ENCODE data around the gene WDR74.

Gene WDR74

GRCh38 chr11:62875698-62876478 is 36.5 kb upstream of the WDR74 start:
- TF ChIP-seq GATA2 (IDR thresholded peaks at IDR 0.05; ENCODE audit: low read depth, low read length) = no peak
- TF ChIP-seq GATA3 (IDR thresholded peaks at IDR 0.05; ENCODE audit: low read depth, low read length) = no peak

- TF ChIP-seq GATA2 (IDR thresholded peaks at IDR 0.05; ENCODE audit: low read depth, low read length) (no peak), GATA3 (IDR thresholded peaks at IDR 0.05; ENCODE audit: low read depth, low read length) (no peak)
Measured at GRCh38 chr11:62874851-62875250, 35.5 kb upstream of the WDR74 start.

GRCh38 chr11:62865635-62866034 is 26.2 kb upstream of the WDR74 start:
- TF ChIP-seq GATA2 (IDR thresholded peaks at IDR 0.05; ENCODE audit: low read depth, low read length) = no peak
- no peak for TF ChIP-seq GATA3 (IDR thresholded peaks at IDR 0.05; ENCODE audit: low read depth, low read length)

- TF ChIP-seq GATA3 (IDR thresholded peaks at IDR 0.05; ENCODE audit: low read depth, low read length) (no peak), GATA2 (IDR thresholded peaks at IDR 0.05; ENCODE audit: low read depth, low read length) (no peak)
Measured at GRCh38 chr11:62863687-62864335, 24.4 kb upstream of the WDR74 start.

- TF ChIP-seq GATA2 (IDR thresholded peaks at IDR 0.05; ENCODE audit: low read depth, low read length) = no peak
- no peak for TF ChIP-seq GATA3 (IDR thresholded peaks at IDR 0.05; ENCODE audit: low read depth, low read length)
Measured at GRCh38 chr11:62860835-62861563, 21.6 kb upstream of the WDR74 start.

- TF ChIP-seq GATA2 (IDR thresholded peaks at IDR 0.05; ENCODE audit: low read depth, low read length) (no peak), GATA3 (IDR thresholded peaks at IDR 0.05; ENCODE audit: low read depth, low read length) (no peak)
Measured at GRCh38 chr11:62858201-62858600, 18.8 kb upstream of the WDR74 start.

GRCh38 chr11:62857541-62857982 is 18.2 kb upstream of the WDR74 start:
- TF ChIP-seq GATA3 (IDR thresholded peaks at IDR 0.05; ENCODE audit: low read depth, low read length) = no peak
- TF ChIP-seq GATA2 (IDR thresholded peaks at IDR 0.05; ENCODE audit: low read depth, low read length) = no peak

- TF ChIP-seq GATA3 (IDR thresholded peaks at IDR 0.05; ENCODE audit: low read depth, low read length) (no peak), GATA2 (IDR thresholded peaks at IDR 0.05; ENCODE audit: low read depth, low read length) (no peak; the same call in 1 of the 2 replicates)
Measured at GRCh38 chr11:62856333-62856895, 17.0 kb upstream of the WDR74 start.

- TF ChIP-seq GATA2 (IDR thresholded peaks at IDR 0.05; ENCODE audit: low read depth, low read length) (peak; percentile 5; the same call in 1 of the 2 replicates), GATA3 (IDR thresholded peaks at IDR 0.05; ENCODE audit: low read depth, low read length) (no peak)
Measured at GRCh38 chr11:62855571-62856332, 16.4 kb upstream of the WDR74 start.

GRCh38 chr11:62854825-62855570 is 15.6 kb upstream of the WDR74 start:
- TF ChIP-seq GATA3 (IDR thresholded peaks at IDR 0.05; ENCODE audit: low read depth, low read length) = no peak
- no peak for TF ChIP-seq GATA2 (IDR thresholded peaks at IDR 0.05; ENCODE audit: low read depth, low read length)

GRCh38 chr11:62854013-62854824 is 14.8 kb upstream of the WDR74 start:
- TF ChIP-seq GATA3 (IDR thresholded peaks at IDR 0.05; ENCODE audit: low read depth, low read length) = no peak
- TF ChIP-seq GATA2 (IDR thresholded peaks at IDR 0.05; ENCODE audit: low read depth, low read length) = no peak; the same call in 1 of the 2 replicates
